ENCODE results near the gene EPDR1. TPM values are rescaled to one million over a fixed set of nuclear protein-coding genes. Genes with fewer than 3 reads are reported as not detected.

EPDR1 gene
- polyA plus RNA-seq (ENCODE audit: insufficient read length), result 109 TPM

DNA sequence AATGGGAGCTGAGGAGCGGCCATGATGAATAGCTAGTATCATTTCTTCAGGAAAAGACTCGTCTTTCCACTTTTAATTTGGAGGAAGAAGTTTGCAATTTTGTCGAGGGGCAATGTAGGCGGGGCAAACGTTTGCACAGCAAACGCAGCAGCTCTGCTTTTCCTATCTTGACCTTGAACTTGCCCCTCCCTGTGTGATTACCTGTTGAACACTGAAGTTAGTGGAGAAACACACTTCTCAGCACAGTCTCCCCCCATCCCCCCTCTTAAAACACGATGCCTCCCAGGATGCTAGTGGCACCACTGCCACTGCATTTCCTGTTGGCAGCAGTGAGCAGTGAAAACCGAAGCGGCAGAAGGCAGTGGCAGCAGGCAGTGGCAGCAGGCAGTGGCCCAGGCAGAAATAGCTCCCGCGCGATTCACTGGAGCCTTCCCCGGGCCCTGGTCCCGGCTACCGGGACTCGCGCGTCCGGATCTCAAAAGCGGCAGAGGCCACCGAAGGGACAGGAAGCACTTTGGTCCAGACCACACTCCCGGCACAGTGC, at the start of gene EPDR1:
Gene EPDR1 (plus strand): TSS at position 336 of the 544 bp plus-strand sequence. CDS start 300 bp downstream, outside the sequence.
- no peak for DNase-seq (ENCODE audit: low read depth)

GRCh38 chr7:37882086-37882485, 38.4 kb upstream of the EPDR1 start:
- no peak for DNase-seq (ENCODE audit: low read depth)

DNA sequence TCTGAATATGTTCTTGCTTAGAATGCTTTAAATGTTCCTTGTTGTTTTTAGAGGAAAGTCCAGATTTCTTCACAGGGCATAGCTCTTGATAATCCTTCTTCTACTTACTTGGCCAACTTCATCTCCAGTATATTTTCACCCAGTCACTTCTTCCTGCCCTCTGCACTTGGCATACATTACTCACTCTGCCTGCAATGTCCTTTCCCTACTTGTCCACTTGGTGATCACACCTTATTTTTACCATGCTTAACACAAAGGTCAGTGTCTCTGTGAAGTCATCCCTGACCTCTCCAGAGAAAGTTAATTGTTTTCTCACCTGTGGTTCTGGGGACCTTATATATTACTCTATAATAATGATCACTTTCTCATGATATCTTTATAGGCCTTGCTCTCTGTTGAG, 27.1 kb upstream of the EPDR1 start:
- DNase-seq (ENCODE audit: low read depth), result no peak

GRCh38 chr7:37894671-37895070, 25.8 kb upstream of the EPDR1 start:
- DNase-seq (ENCODE audit: low read depth), result no peak

GRCh38 chr7:37899712-37900247, 20.7 kb upstream of the EPDR1 start:
- DNase-seq (ENCODE audit: low read depth), result no peak

GRCh38 chr7:37901236-37901827, 19.1 kb upstream of the EPDR1 start:
- no peak for DNase-seq (ENCODE audit: low read depth)

- no peak for DNase-seq (ENCODE audit: low read depth)
Measured at GRCh38 chr7:37901890-37902524, 18.4 kb upstream of the EPDR1 start.

DNA sequence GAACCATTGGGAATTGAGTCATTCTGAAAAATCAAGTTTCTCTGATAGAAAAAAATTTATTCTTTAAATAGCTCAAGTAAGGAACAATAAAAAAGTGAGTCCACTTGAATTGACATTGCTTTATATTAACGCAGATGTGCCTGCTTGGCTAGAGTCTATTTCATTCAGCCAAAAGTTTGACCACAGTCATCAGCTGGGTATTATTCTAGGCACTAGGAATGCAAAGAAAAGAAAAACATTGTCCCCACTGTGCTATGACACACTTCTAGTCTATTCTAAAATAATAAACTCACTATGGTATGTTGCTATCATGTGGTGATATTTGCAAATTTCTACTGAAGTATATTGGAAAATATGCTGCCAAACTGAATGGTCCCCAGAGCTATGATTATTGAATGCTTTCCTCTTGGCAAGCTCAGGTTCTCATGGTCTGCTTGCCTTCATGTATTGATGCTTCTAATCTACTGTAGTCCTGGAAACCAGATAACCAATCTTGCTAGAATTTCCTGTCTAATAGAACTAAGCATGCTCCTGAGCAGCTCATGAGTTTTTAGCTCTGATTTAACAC, 12.1 kb upstream of the EPDR1 start:
- no peak for DNase-seq (ENCODE audit: low read depth)

DNA sequence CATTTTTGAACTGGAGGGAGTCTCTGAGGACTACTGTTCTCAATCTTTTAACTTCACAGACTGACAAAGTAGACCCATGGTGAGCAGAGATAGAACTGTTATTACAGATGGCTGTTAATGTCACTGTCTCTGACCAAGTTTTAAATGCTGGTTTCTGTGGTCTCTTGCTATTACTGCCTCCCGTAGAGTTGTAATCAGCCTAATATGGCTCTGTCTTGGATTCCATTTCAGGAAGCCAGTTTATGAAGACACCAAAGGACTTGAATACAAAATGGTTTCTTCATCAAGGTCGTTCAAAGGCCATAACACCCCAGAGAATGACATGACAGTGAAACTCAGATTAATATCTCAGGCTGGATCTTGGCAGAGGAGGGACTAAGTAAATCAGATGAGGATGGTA, 7.7 kb upstream of the EPDR1 start:
- DNase-seq (ENCODE audit: low read depth), result no peak

GRCh38 chr7:37915438-37915837, 5.0 kb upstream of the EPDR1 start:
- no peak for DNase-seq (ENCODE audit: low read depth)

DNA sequence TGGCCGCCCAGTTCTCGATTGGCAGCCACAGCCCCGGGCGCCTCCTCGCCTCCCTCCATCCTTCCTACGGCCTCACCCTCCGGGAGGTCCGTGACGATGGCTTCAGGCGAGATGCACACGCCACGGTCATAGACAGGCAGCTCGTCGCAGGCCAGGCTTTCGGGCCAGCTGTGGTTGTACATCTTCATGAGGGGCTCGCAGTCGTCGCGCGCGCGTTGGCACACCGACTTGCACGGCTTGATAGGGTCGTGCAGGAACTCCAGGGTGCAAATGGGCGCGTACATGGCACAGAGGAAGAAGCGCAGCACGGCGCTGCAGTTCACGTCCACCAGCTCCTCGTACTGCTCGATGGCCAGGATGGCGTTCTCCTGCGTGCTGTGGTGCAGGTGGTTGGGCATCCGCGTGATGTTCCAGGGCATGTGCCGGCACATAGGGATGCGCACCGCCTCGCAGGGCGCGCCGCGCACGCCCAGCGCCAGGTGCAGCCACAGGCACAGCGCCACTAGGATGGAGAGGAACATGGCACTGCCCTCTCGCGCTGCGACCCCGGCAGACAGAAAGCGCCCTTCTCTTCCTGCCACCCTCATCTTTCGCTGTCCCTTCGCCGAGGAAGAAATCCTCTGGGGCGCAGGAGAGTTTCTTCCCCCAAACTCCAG, 4.3 kb upstream of the EPDR1 start:
- no peak for DNase-seq (ENCODE audit: low read depth)

- DNase-seq (ENCODE audit: low read depth), result peak; percentile 67
Measured at GRCh38 chr7:37916673-37917660, 3.5 kb upstream of the EPDR1 start, which contains the start of gene SFRP4. SFRP4 (minus strand) TSS chr7:37916817; CDS start chr7:37916537, 280 bp downstream.

GRCh38 chr7:37918526-37918925, 1.9 kb upstream of the EPDR1 start:
- DNase-seq (ENCODE audit: low read depth), result no peak

- DNase-seq (ENCODE audit: low read depth), result no peak
Measured at GRCh38 chr7:37920849-37921805, 687 bp downstream of the EPDR1 start.

DNA sequence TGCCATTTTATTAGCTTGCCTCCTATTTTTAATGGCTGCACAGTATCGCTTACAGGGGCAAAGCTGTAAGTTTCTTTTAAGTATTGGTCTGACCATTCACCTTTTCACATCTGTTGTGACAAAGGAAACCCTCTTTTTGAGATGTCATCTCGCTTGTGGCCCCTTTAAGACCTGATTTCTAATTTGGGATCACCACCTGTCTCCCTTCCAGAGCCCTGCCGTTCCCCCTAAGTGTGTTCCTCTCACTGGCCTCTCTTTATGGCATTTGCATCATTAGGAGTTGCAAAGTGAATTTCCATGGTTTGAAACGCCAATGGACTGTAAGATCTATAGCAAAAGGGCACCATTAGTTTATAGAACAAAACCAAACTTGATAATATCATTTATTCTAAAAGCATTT, 1.4 kb downstream of the EPDR1 start:
- no peak for DNase-seq (ENCODE audit: low read depth)

GRCh38 chr7:37923996-37924395, 3.6 kb downstream of the EPDR1 start:
- DNase-seq (ENCODE audit: low read depth), result no peak

GRCh38 chr7:37924491-37925041, 4.1 kb downstream of the EPDR1 start:
- no peak for DNase-seq (ENCODE audit: low read depth)

DNA sequence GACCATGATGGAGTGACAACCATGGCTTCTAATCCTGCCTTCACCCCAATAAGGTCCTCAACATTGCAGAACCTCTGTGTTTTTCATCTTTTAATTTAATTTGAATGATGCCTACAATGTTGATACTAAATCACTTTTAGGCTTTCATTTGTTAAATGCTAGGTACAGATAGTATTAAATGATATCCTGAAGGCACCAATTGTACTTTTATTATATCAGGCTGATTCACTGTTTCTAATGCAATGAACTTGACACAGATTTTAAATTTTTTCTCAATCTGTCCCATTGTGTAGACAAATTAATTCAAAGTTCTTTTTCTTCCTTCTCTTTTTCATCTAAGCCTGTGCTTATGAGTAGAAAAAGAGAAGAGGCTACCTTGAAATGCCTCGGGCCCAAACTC, 5.2 kb downstream of the EPDR1 start:
- DNase-seq (ENCODE audit: low read depth), result no peak

- DNase-seq (ENCODE audit: low read depth), result no peak
Measured at GRCh38 chr7:37927773-37928444, 7.5 kb downstream of the EPDR1 start.
